ENCODE measurements around the gene DNAH6.

- TF ChIP-seq DNMT1 (CRISPR knock-in tag; IDR thresholded peaks at IDR 0.05) (no peak), POLR2A (IDR thresholded peaks at IDR 0.05; ENCODE audit: insufficient read depth in 1 of 2, low read depth in 2 of 2, low read length in 2 of 2) (no peak), ZC3H4 (CRISPR knock-in tag; IDR thresholded peaks at IDR 0.05; ENCODE audit: borderline replicate concordance) (no peak), NFRKB (IDR thresholded peaks at IDR 0.05) (no peak), ATF6 (CRISPR knock-in tag; conservative IDR thresholded peaks at IDR 0.05) (no peak)
- TF ChIP-seq, protein P1, sequence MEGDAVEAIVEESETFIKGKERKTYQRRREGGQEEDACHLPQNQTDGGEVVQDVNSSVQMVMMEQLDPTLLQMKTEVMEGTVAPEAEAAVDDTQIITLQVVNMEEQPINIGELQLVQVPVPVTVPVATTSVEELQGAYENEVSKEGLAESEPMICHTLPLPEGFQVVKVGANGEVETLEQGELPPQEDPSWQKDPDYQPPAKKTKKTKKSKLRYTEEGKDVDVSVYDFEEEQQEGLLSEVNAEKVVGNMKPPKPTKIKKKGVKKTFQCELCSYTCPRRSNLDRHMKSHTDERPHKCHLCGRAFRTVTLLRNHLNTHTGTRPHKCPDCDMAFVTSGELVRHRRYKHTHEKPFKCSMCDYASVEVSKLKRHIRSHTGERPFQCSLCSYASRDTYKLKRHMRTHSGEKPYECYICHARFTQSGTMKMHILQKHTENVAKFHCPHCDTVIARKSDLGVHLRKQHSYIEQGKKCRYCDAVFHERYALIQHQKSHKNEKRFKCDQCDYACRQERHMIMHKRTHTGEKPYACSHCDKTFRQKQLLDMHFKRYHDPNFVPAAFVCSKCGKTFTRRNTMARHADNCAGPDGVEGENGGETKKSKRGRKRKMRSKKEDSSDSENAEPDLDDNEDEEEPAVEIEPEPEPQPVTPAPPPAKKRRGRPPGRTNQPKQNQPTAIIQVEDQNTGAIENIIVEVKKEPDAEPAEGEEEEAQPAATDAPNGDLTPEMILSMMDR (CRISPR knock-in tag; IDR thresholded peaks at IDR 0.05), result no peak
These were observed 232.0 kb downstream of the DNAH6 start for GRCh38 chr2:84748341-84748740.
